ENCODE results near the gene ANKRD29. TPM values are rescaled to one million over a fixed set of nuclear protein-coding genes. Genes with fewer than 3 reads are reported as not detected.

ANKRD29 gene
- total and polyA plus RNA-seq, 12 donors, result 5.3 to 24.9 (median 9.7) TPM

GRCh38 chr18:23595591-23595990 is 67.1 kb downstream of the ANKRD29 start:
- TF ChIP-seq POLR2A (IDR thresholded peaks at IDR 0.05) (no peak), CTCF (IDR thresholded peaks at IDR 0.05) (no peak)
- Histone ChIP-seq H3K36me3 (replicated peaks in 1 of 2) (no peaks in the 10 kb centered on the region), H3K4me1 (replicated peaks in 1 of 2) (no peaks in the 10 kb centered on the region), H3K27me3 (no peaks in the 10 kb centered on the region), H3K27ac (no peak overlapping the region), H3K9me3 (replicated peaks in 1 of 3) (no peaks in the 10 kb centered on the region), H3K4me3 (no peak overlapping the region)
- 94 to 99% (median 96%) methylated on average over 7 of the region's 7 CpGs for WGBS, 4 donors
- no peak for DNase-seq
- intact Hi-C loops (cut with DNase I), result no loop called here

GRCh38 chr18:23593720-23594119 is 69.0 kb downstream of the ANKRD29 start:
- 75 to 93% (median 81%) methylated on average over 2 of the region's 2 CpGs for WGBS, 4 donors
- H3K4me1 ChIP-seq (replicated peaks in 1 of 2), result no peaks in the 10 kb centered on the region
- H3K4me3 ChIP-seq, result no peak overlapping the region
- intact Hi-C loops (cut with DNase I), result no loop called here
- no peak for TF ChIP-seq CTCF (IDR thresholded peaks at IDR 0.05)
- TF ChIP-seq POLR2A (IDR thresholded peaks at IDR 0.05), result no peak
- no peak for DNase-seq
- H3K9me3 ChIP-seq (replicated peaks in 1 of 3), result no peaks in the 10 kb centered on the region
- H3K27me3 ChIP-seq, result no peaks in the 10 kb centered on the region
- H3K36me3 ChIP-seq (replicated peaks in 1 of 2), result no peaks in the 10 kb centered on the region
- no peak overlapping the region for H3K27ac ChIP-seq

- DNase-seq, result peak in 1 of 7 donors; percentile 20
- intact Hi-C loops (cut with DNase I), result no loop called here
- Histone ChIP-seq H3K9me3 (replicated peaks in 1 of 3) (no peaks in the 10 kb centered on the region), H3K27ac (no peak overlapping the region), H3K27me3 (no peaks in the 10 kb centered on the region), H3K4me3 (no peak overlapping the region), H3K36me3 (replicated peaks in 1 of 2) (no peaks in the 10 kb centered on the region), H3K4me1 (replicated peaks in 1 of 2) (no peaks in the 10 kb centered on the region)
- no peak for TF ChIP-seq POLR2A (IDR thresholded peaks at IDR 0.05)
- no peak for TF ChIP-seq CTCF (IDR thresholded peaks at IDR 0.05)
- 88 to 94% (median 93%) methylated on average over 2 of the region's 2 CpGs for WGBS, 4 donors
These were observed 69.8 kb downstream of the ANKRD29 start for GRCh38 chr18:23592911-23593310.

- H3K27me3 ChIP-seq, result no peaks in the 10 kb centered on the region
- no peak for TF ChIP-seq CTCF (IDR thresholded peaks at IDR 0.05)
- no peak for TF ChIP-seq POLR2A (IDR thresholded peaks at IDR 0.05)
- intact Hi-C loops (cut with DNase I), result no loop called here
- H3K4me1 ChIP-seq (replicated peaks in 1 of 2), result no peaks in the 10 kb centered on the region
- DNase-seq, result no peak
- WGBS, 4 donors, result 2 to 41% (median 18%) methylated on average over 1 of the region's 1 CpG
- no peak overlapping the region for H3K27ac ChIP-seq
- H3K36me3 ChIP-seq (replicated peaks in 1 of 2), result no peaks in the 10 kb centered on the region
- no peaks in the 10 kb centered on the region for H3K9me3 ChIP-seq (replicated peaks in 1 of 3)
- no peak overlapping the region for H3K4me3 ChIP-seq
These were observed 71.7 kb downstream of the ANKRD29 start for GRCh38 chr18:23591011-23591410.

All from adrenal gland (tissue), 12 donors.